WTC11 (cell line): ENCODE measurements around the gene LAD1.

Source experiments
- ATF3 ChIP-seq: sonication (generic); formaldehyde crosslinking; conservative IDR thresholded peaks from 2 replicates; pipeline ENCODE4 v1.8.1; 2022; ENCODE audit warnings: mild to moderate bottlenecking, missing genetic modification reagents
- CBFB ChIP-seq: sonication (generic); formaldehyde crosslinking; IDR thresholded peaks from 2 replicates; pipeline ENCODE4 v1.8.1; 2022; ENCODE audit warnings: mild to moderate bottlenecking, low read depth, missing genetic modification reagents
- CTCF ChIP-seq: fragments of 200-600 bp; IDR thresholded peaks from 2 replicates; pipeline ENCODE4 v1.8.0; 2022; ENCODE audit warnings: antibody characterized with exemption
- USF2 ChIP-seq: sonication (generic); formaldehyde crosslinking; IDR thresholded peaks from 2 replicates; pipeline ENCODE4 v1.8.1; 2023; ENCODE audit warnings: mild to moderate bottlenecking, missing genetic modification reagents, moderate library complexity

GRCh38 chr1:201397675-201398074 lies 1.4 kb downstream of the LAD1 start:
- no peak for TF ChIP-seq ATF3 (CRISPR knock-in tag)
- TF ChIP-seq CTCF = no peak
- TF ChIP-seq CBFB = no peak
- TF ChIP-seq USF2 (CRISPR knock-in tag) = no peak
